PFSK-1 (cell line): ENCODE measurements around the gene TLE4.

ENCODE experiments used
- FOXP2 ChIP-seq: optimal IDR thresholded peaks from 2 replicates; pipeline ENCODE3; 2011; ENCODE audit warnings: borderline replicate concordance, control low read depth, inconsistent platforms; ENCODE audit not compliant: insufficient read depth; ENCODE audit errors: extremely low read length, extremely low read depth
- POLR2AphosphoS5 ChIP-seq: IDR thresholded peaks from 2 replicates; pipeline ENCODE4 v1.6.1; 2012; ENCODE audit warnings: low read depth, mild to moderate bottlenecking, control low read depth, low read length, moderate library complexity
- REST ChIP-seq, 2 experiments: IDR thresholded peaks; 2 replicates each; pipeline versions ENCODE4 v1.6.1 to v1.8.0; 2011 to 2012; ENCODE audit warnings: low read depth in 2 of 2, low read length in 2 of 2, control low read depth in 1 of 2, inconsistent platforms in 1 of 2, mild to moderate bottlenecking in 1 of 2, moderate library complexity in 1 of 2; ENCODE audit not compliant: insufficient read depth in 1 of 2

- TF ChIP-seq REST (IDR thresholded peaks at IDR 0.05; ENCODE audit: insufficient read depth in 1 of 2, low read depth in 2 of 2, low read length in 2 of 2) (no peak), POLR2AphosphoS5 (no peak), FOXP2 (no peak)
Measured at GRCh38 chr9:79707589-79707988, 135.8 kb downstream of the TLE4 start.
